Measurements from ENCODE around the gene SNRNP48.

Gene SNRNP48

DNA sequence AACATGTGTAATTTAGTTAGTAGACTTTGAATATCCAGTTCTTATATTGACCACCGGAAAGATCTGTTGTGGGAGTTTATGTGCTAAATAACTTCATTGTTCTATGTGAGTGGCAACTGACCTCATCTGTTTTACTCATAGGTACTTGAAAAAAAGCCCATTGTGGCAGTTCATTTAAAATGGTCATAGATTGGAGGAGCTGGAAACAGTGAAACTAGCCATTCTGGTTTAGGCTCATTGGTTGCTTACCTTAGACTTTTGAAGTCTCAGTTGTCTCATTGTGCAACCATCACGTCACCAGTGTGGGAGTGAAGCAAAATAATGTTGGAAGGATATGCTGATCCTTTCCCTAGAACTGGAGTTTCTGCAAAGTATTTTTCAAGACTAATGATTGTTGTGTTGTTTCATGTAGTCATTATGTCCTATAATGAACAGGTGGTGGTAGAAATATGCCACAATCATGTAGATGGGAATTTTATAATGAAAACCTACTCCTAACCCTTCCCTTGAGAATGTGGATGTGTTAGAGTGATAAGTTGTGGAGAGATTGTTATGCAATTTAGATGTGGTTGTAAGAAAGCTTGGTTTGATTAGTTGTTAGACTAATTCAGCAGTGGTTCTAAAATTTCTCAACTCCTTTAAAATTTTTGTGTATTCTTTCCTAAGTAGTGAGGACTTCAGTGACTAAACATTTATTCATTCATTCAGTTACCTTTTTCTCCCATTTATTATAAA lies 30.2 kb upstream of the SNRNP48 start:
- DNase-seq, result no peak

DNA sequence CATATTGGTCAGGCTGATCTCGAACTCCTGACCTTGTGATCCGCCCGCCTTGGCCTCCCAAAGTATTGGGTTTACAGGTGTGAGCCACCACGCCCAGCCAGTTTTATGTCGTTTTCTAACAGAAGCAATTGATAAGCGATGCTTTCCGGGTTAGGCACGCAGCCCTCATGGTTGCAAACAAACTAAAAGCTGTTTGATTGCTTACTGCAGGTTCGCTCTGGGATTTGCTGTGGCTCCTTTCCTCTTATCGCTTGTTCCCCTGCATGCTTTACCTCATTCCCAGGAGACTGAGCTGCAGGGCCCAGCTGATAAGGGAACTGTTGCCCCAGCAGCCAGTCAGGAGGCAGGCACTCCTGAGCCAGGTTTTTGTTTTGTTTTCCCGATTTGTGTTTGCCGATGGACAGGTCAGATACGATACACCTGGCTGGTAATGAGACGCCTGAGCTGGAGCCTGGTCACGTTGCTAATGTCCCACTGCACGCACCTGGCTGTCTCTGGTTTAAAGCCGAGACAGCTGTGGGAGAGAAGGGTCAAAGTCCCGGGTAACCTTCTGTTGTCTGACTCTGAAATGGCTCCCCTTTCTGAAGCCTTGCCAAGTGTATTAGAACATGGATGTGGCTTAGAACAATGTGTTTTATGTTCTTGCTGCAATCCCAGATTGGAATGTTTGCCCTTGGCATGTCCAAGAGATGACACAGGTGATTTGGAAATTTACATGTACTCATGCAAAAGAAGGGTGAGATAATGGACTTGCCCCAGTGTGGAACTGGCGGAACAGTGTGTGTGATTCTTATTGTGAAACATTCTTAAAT lies 28.6 kb upstream of the SNRNP48 start:
- DNase-seq, result no peak

DNA sequence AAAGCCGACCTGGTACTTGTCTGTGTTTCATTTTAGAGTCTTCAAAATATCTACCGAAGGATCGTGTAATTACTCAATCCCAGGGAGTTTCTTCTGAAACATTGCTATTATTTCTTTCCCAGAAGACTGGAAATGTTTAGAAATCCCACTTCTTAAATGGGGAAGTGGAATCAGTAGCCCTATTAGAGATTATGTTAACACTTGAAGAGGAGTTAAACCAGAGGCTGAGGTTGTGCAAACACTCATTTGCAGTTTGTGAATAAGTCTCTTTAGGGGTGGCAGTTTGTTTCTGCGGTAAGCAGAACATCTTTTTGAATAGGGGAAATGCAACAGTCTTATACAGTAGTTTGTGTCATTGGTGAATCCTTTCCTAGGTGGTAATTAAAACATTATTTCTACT lies 27.2 kb upstream of the SNRNP48 start:
- DNase-seq, result peak; percentile 79

DNA sequence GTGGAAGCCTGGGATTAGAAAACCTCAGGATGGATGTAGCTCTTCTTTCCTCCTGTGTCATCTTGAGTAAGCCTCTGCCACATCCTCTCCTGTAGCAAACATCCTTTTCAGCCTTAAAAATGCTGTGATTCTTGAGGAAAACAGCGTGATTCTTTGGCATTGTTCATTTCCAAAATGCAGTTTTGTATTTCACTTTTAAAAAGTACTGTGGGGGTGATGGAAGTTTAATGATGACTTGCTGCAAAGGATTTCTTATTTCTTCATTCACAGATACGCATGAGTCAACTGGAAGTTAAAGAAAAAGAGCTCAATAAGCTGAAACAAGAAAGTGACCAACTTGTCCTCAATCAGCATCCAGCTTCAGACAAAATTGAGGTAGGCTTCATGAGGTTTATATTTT lies 23.9 kb upstream of the SNRNP48 start:
- no peak for DNase-seq

DNA sequence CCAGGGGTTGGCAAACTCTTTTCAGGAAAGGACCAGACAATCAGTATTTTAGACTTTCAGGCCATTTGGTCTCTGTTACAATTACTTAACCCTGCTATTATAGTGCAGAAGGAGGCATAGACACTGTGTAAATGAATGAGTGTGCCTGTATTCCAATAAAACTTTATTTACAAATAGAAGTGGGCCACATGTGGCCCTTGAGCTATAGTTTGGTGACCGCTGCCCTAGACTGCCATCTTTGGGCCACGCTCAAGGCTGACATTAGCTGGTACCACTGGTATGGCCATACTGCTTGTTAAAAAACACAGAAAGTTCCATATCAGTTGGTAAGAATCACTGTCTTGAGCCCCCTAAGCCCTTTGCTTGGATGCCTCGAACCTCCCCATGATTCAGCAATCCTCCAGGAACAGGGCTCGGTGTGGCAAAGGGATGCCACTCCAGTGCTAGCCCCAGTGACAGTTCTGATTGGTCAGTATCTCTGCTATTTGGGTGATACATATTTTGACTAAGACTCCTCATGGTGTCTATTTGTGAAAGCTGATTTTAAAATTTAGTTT lies 23.3 kb upstream of the SNRNP48 start:
- peak; percentile 5 for DNase-seq

DNA sequence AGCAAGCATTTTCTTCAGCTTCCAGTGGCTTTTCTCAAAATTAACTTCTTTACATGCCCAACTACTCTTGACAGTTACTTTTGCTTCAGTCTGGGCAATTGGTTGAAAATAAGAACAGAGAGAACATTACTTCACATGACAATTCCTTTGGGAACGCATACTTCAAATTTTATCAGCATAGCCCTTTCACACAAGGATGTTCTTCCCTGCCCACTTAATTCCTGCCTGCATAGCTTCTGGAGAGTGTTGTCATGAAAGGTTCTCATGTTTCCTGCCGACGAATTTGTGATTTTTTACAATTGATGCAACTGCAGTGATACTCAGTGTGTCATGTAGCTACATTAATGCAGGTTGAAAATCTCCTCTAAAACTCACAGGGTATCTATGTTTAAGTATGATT lies 22.0 kb upstream of the SNRNP48 start:
- DNase-seq, result no peak

DNA sequence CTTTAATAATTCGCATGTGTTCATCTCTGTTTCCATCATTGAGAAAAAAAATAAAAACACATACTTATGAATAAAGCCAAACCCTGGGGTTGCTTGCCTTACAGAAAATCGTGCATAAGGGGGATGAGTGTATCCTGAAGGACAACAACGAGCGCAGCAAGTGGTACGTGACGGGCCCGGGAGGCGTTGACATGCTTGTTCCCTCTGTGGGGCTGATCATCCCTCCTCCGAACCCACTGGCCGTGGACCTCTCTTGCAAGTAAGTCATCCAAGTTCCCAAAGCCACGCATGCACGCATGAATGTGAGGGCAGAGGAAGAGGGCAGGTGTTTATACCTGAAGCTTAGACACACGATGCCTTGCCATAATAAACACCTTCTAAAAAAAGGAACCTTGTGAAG lies 20.9 kb upstream of the SNRNP48 start:
- DNase-seq, result no peak

DNA sequence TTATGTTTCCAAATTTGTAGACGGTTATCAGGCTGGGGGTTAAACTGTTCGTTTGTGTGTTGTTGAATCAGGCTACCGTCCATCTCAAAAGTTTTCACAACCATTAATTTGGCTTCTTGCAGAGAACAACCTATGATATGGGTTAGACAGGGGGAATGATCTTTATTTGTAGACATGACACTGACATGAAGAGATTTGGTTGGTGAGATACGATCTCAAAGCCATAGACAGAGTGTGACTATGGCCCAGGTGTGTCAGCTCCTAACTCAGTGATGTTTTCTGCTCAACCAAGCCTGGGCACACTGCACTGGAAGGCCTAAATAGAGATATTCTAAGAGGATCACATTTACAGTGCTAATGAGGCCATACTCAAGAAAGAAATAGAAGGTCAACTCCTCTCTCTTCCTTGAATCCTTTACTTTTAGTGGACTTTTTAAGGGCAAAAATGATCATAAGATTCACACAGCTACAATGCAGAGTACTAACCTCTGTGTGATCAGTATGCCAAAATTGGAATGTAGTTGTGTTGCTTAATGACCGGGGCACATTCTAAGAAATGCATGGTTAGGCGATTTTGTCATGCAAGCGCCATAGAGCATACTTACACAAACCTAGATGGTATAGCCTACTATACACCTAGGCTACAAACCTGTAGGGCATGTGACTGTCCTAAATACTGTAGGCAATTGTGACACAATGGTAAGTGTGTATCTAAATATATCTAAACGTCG lies 17.6 kb upstream of the SNRNP48 start:
- no peak for DNase-seq

DNA sequence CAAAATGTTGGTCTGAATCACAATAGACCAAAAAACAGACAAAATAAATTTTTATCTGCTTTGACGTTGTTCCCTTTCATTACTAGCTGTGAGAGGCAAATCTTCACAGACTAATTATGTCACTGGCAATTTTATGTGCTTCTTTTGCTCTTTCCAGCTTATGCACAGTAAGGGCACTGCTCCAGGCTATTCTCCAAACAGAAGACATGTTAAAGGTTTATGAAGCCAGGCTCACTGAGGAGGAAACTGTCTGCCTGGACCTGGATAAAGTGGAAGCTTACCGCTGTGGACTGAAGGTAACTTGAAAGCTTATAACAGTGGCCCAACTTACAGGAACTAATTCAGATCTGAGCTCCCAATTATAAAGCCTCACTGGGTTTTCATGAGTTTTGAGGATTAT lies 15.5 kb upstream of the SNRNP48 start:
- DNase-seq, result no peak

DNA sequence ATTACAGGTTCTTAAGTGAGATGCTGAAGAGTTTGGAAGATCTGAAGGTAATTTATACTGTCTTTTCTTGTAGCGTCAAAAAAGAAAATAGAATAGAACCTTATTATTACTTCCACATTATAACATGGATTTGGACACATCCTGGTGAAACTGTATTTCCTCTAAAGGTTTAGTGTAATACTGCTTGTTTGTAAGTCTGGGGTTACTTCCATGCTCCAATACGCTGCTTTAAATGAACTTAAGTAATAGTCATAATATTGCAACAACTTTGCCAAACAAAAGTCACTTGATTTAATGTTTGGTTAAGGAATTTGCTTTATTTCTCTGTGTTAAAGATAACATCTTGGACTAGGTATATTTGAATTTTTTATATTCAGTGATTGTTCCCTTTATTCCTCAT lies 11.5 kb upstream of the SNRNP48 start:
- no peak for DNase-seq

DNA sequence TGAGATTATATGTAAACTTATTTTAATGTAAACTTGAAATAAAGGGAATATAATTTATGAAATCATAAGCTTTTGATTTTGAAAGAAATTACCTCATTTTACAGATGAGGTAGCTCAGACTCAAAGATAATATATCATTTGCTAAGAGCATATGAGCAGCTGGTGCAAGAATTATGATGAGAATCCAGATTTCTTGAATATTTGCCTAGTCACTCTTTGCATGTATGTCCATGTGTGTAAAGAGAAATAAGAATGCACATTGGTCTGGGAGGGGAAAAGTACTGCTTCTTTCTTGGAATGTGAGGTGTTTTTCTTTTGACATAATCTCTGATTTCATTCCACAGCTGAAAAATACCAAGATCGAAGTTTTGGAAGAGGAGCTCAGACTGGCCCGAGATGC lies 11.1 kb upstream of the SNRNP48 start:
- no peak for DNase-seq

DNA sequence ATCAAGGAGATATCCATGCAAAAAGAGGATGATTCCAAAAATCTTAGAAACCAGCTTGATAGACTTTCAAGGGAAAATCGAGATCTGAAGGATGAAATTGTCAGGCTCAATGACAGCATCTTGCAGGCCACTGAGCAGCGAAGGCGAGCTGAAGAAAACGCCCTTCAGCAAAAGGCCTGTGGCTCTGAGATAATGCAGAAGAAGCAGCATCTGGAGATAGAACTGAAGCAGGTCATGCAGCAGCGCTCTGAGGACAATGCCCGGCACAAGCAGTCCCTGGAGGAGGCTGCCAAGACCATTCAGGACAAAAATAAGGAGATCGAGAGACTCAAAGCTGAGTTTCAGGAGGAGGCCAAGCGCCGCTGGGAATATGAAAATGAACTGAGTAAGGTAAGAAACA lies 10.1 kb upstream of the SNRNP48 start:
- DNase-seq, result no peak

DNA sequence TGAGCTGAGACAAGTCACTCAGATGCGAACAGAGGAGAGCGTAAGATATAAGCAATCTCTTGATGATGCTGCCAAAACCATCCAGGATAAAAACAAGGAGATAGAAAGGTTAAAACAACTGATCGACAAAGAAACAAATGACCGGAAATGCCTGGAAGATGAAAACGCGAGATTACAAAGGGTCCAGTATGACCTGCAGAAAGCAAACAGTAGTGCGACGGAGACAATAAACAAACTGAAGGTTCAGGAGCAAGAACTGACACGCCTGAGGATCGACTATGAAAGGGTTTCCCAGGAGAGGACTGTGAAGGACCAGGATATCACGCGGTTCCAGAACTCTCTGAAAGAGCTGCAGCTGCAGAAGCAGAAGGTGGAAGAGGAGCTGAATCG lies 9.5 kb upstream of the SNRNP48 start:
- DNase-seq, result no peak

DNA sequence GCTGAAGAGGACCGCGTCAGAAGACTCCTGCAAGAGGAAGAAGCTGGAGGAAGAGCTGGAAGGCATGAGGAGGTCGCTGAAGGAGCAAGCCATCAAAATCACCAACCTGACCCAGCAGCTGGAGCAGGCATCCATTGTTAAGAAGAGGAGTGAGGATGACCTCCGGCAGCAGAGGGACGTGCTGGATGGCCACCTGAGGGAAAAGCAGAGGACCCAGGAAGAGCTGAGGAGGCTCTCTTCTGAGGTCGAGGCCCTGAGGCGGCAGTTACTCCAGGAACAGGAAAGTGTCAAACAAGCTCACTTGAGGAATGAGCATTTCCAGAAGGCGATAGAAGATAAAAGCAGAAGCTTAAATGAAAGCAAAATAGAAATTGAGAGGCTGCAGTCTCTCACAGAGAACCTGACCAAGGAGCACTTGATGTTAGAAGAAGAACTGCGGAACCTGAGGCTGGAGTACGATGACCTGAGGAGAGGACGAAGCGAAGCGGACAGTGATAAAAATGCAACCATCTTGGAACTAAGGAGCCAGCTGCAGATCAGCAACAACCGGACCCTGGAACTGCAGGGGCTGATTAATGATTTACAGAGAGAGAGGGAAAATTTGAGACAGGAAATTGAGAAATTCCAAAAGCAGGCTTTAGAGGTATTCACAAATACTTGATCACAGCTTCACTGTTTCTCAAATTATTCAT lies 8.9 kb upstream of the SNRNP48 start:
- no peak for DNase-seq

DNA sequence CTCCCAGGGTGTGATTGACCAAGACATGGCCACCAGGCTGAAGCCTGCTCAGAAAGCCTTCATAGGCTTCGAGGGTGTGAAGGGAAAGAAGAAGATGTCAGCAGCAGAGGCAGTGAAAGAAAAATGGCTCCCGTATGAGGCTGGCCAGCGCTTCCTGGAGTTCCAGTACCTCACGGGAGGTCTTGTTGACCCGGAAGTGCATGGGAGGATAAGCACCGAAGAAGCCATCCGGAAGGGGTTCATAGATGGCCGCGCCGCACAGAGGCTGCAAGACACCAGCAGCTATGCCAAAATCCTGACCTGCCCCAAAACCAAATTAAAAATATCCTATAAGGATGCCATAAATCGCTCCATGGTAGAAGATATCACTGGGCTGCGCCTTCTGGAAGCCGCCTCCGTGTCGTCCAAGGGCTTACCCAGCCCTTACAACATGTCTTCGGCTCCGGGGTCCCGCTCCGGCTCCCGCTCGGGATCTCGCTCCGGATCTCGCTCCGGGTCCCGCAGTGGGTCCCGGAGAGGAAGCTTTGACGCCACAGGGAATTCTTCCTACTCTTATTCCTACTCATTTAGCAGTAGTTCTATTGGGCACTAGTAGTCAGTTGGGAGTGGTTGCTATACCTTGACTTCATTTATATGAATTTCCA lies 4.6 kb upstream of the SNRNP48 start:
- DNase-seq, result no peak

DNA sequence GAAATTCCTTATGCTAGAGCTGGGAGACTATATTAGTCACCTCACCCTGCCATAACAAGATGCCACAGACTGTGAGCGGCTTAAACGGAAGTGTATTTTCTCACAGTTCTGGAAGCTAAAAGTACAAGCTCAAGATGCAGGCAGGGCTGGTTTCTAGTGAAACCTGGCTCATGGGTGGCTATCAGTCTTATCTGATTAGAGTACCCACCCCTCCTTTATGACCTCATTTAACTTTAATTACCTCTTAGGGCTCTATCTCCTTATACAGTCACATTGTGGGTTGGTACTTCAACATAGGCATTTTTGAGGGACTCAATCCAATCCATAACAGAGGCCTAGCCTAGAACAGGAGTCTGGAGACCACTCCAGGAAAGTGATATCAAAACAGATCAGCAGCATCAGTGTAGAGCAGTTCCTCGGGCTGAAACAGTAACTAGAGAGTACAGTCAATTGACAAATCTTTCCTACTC lies 2.3 kb upstream of the SNRNP48 start:
- DNase-seq, result no peak

DNA sequence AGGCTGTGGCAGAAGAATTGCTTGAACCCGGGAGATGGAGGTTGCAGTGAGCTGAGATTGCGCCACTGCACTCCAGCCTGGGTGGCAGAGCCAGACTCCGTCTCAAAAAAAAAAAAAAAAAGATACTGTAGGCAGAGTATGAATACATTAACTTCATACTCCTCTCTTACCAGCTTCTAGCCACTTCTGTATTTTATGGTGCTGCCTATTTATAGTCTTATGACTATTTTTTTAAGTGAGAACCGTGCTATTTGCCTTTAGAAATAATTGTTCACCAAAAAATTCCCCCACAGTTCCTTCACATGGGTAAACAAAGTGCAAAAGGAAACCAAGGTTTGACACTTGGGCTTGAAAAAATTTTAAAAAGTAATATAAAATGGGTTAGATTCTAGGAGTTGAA lies 1.5 kb upstream of the SNRNP48 start:
- peak; percentile 73 for DNase-seq

DNA sequence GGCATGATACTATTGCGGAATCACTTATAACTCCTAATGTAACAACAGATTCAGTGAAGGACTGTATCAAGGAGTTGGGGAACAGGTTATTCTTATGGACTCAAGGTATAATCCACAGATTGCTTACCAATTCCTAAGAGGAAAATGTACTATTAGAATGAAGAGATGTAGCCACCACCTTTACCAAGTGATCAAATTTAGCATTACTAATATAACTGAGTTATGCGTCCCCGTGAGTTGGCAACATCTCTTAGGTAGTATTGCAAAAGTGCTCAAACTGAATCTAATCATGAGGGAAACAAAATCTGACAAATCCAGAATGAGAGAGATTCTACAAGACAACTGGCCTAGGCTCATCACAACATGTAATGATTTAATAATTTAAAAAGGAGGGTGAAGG lies 777 bp upstream of the SNRNP48 start:
- no peak for DNase-seq

DNA sequence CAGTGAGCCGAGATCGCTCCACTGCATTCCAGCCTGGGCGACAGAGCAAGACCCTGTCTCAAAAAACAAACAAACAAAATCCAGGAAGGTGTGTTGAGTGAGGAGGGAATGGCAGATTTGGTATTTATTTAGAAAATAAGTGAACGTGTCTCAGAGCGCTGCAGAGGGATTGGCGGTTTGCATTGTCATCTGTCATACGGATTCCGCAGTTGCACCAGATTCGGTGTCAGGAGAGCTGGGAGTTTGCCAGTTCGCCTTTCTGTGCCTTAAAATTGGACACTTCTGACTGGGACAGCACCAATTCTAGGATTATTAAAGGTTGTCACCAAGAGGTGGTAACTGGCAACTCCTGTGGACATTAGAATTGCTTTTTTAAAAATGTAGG lies 912 bp downstream of the SNRNP48 start:
- DNase-seq, result peak; percentile 2

DNA sequence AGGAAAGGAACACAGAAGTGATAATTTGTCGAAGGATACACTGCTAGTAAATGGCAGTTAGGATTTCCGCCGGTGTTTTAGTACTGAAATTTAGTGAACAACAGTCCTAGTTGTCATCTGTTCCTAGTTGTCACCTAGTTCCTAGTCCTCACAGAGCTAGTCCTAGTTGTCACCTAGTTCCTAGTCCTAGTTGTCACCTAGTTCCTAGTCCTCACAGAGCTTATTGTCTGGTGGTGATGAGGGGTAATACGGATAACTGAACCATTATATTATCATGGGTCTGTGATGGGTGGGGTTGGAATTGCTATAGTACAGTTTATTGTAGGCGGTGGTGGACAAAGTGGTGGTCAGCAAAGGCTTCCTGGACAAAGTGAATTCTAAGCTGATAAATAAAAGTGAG lies 1.8 kb downstream of the SNRNP48 start:
- no peak for DNase-seq

DNA sequence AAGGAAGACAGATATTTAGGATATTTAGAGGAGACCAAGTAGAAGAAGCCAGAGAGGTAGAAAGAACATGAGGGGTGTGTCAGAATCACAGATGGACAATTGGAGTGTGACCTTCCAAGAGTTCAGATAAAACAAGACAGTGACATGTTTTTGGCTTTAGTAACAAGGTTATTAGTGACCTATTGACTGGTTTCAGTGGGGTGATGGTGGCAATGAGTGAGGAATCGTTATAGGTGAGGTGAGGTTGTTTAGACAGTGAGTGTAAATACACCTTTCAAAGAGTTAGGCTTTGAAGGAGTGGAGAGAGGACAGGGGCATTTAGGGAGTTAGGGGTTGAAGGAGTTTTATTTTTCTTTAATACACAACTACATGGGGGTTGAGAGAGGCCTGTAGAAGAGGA lies 3.2 kb downstream of the SNRNP48 start:
- DNase-seq, result no peak

DNA sequence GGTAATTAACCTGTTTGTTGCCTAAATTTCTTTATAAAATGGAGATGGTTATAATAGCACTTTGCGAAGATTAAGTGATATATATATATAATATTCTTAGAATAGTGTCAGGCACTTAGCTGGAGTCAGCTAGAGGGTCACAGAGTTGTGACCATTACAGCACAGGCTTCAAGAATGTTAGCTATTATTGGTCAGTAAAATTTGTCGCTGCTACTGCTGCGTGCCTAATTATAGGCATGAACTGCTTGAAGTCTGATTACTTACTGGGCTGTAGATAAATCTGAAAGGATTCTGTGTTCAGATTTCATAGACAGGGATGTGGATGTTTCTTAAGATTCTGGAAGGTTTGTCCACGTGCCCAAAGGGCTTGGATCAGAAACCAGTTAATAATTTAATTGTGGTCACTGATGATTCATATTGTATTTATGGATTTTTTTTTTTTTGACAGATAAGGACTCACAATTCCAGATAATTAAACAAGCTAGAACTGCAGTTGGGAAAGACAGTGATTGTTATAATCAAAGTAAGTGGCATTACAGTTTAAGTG lies 4.7 kb downstream of the SNRNP48 start:
- no peak for DNase-seq
